OCI-LY7 (cell line): ENCODE data around the gene BCAT1. TPM values are rescaled to one million over a fixed set of nuclear protein-coding genes. Genes with fewer than 3 reads are reported as not detected.

Experiments used
- BruUV-seq: library from RNA; stranded (reverse); fragments of 400-500 nt; replicated peaks from 2 replicates; lab custom pipeline; 2021; lab: Mats Ljungman, UMichigan
- CTCF ChIA-PET: fragments of 300-600 bp; sonication (Branson Sonifier 250); formaldehyde crosslinking; loops from one replicate; lab custom pipeline; 2022; ENCODE audit warnings: antibody characterized with exemption; ENCODE audit not compliant: unreplicated experiment; lab: Charles Lee
- POLR2A ChIA-PET: fragments of 300-600 bp; sonication (Branson Sonifier 250); formaldehyde crosslinking; loops from one replicate; lab custom pipeline; 2022; ENCODE audit warnings: antibody characterized with exemption; lab: Charles Lee
- DNase-seq: peaks from one replicate; pipeline ENCODE4 v3.0.0-alpha.2; 2015; ENCODE audit warnings: low spot score
- H2AFZ ChIP-seq: fragments of 200-600 bp; sonication (generic), shearing (Covaris generic); 2 replicates; pipeline ENCODE4 v1.6.1; 2014; ENCODE audit warnings: mild to moderate bottlenecking, antibody characterized with exemption, low read length, moderate library complexity
- H3K27ac ChIP-seq: fragments of 200-600 bp; sonication (generic); 2 replicates; pipeline ENCODE4 v1.5.1; 2014; ENCODE audit warnings: mixed run types, low read depth, mild to moderate bottlenecking, moderate library complexity, low read length, inconsistent platforms; ENCODE audit not compliant: poor library complexity, severe bottlenecking
- H3K36me3 ChIP-seq: fragments of 200-600 bp; sonication (generic); 2 replicates; pipeline ENCODE4 v1.6.1; 2014; ENCODE audit warnings: mild to moderate bottlenecking, antibody characterized with exemption, low read length, moderate library complexity, mixed read lengths; ENCODE audit not compliant: insufficient read depth
- H3K4me1 ChIP-seq: fragments of 200-600 bp; sonication (generic); 2 replicates; pipeline ENCODE4 v1.5.1; 2014; ENCODE audit warnings: mild to moderate bottlenecking, low read length; ENCODE audit not compliant: insufficient read depth, poor library complexity, severe bottlenecking
- H3K4me2 ChIP-seq: fragments of 200-600 bp; sonication (generic); 2 replicates; pipeline ENCODE4 v1.6.1; 2014; ENCODE audit warnings: mild to moderate bottlenecking, low read length
- H3K4me3 ChIP-seq: fragments of 200-600 bp; sonication (generic); 2 replicates; pipeline ENCODE4 v1.5.1; 2014; ENCODE audit warnings: mild to moderate bottlenecking, low read depth, low read length; ENCODE audit not compliant: poor library complexity, severe bottlenecking
- H3K79me2 ChIP-seq: fragments of 200-600 bp; sonication (generic); 2 replicates; pipeline ENCODE4 v1.6.1; 2016; ENCODE audit warnings: low read depth, mild to moderate bottlenecking, low read length, moderate library complexity, mixed read lengths; ENCODE audit not compliant: insufficient read depth
- H3K9me2 ChIP-seq: fragments of 200-600 bp; sonication (generic); 2 replicates; pipeline ENCODE4 v1.6.1; 2016; ENCODE audit warnings: mild to moderate bottlenecking, low read length, mixed read lengths; ENCODE audit not compliant: insufficient read depth
- H3K9me3 ChIP-seq: fragments of 200-600 bp; sonication (generic); 2 replicates; pipeline ENCODE4 v1.6.1; 2014; ENCODE audit warnings: mild to moderate bottlenecking, mixed run types, low read length, mixed read lengths
- H4K20me1 ChIP-seq: fragments of 200-600 bp; sonication (generic); 2 replicates; pipeline ENCODE4 v1.6.1; 2014; ENCODE audit warnings: mild to moderate bottlenecking, antibody characterized with exemption, low read length, moderate library complexity, mixed read lengths; ENCODE audit not compliant: insufficient read depth
- EZH2phosphoT487 ChIP-seq: fragments of 200-600 bp; sonication (generic); IDR thresholded peaks from 2 replicates; pipeline ENCODE4 v1.6.1; 2018; ENCODE audit warnings: low read depth, borderline replicate concordance, mild to moderate bottlenecking, mixed run types, antibody characterized with exemption, low read length, moderate library complexity, mixed read lengths
- intact Hi-C: fragments of 100-400 bp; cut with micrococcal nuclease; formaldehyde crosslinking; loops from one replicate; pipeline ENCODE4 v1.10.0; 2022; ENCODE audit not compliant: unreplicated experiment
- total RNA-seq, 2 experiments: library from RNA; depleted of rRNA in 1 of 2; stranded (reverse); fragments of >200 nt in 1 of 2; shearing (Covaris generic) in 1 of 2; gene quantifications; 2 replicates each; pipeline ENCODE4 v1.2.3, GENCODE V29; 2014 to 2022
- TF ChIP-seq, protein P1 (sequence below): fragments of 200-600 bp; sonication (generic); conservative IDR thresholded peaks from 2 replicates; pipeline ENCODE4 v1.5.1; 2014; ENCODE audit warnings: mild to moderate bottlenecking, antibody characterized with exemption, low read length, moderate library complexity, mixed read lengths

The BCAT1 gene
- total RNA-seq, 2 experiments from 2014 or later, result 121 to 207 TPM

DNA sequence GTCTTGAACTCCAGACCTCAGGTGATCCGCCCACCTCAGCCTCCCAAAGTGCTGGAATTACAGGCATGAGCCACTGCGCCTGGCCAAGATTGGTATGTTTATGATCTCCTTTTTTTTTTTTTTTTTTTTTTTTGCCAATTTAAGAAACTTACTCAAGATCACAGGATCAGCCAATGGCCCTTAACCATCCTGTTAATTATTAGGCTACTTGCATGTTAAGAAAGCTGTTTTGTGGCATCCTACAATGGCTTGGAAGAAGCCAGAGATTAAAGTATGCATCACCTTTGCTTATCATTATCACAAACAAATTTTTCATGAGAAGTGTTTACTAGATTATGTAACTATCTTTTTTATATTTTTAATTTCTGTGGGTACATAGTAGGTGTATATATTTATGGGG lies 140.2 kb downstream of the BCAT1 start:
- POLR2A ChIA-PET, result interaction anchor here (0.7 kb wide), 2 partner anchors 111 to 1127 kb away, joined by 4 read pairs; no protein-coding TSS in a partner anchor
- H3K4me1 ChIP-seq, result peaks cover under 1% of the 10 kb centered on the region
- no peaks in the 10 kb centered on the region for H3K9me2 ChIP-seq
- no peaks in the 10 kb centered on the region for H3K79me2 ChIP-seq
- no peak overlapping the region for H3K4me3 ChIP-seq
- intact Hi-C loops, result no loop called here
- CTCF ChIA-PET, result no interaction called here
- peaks cover 7% of the 10 kb centered on the region; the same call in 1 of the 2 replicates for H3K9me3 ChIP-seq
- no peak overlapping the region for H3K27ac ChIP-seq
- H3K4me2 ChIP-seq, result no peak overlapping the region
- no TSS peak for BruUV-seq
- H4K20me1 ChIP-seq, result no peaks in the 10 kb centered on the region; the same call in 1 of the 2 replicates
- H2AFZ ChIP-seq, result no peak overlapping the region
- DNase-seq, result no peak
- peaks cover 24% of the 10 kb centered on the region for H3K36me3 ChIP-seq
- TF ChIP-seq EZH2phosphoT487, result no peak
- TF ChIP-seq, protein P1, sequence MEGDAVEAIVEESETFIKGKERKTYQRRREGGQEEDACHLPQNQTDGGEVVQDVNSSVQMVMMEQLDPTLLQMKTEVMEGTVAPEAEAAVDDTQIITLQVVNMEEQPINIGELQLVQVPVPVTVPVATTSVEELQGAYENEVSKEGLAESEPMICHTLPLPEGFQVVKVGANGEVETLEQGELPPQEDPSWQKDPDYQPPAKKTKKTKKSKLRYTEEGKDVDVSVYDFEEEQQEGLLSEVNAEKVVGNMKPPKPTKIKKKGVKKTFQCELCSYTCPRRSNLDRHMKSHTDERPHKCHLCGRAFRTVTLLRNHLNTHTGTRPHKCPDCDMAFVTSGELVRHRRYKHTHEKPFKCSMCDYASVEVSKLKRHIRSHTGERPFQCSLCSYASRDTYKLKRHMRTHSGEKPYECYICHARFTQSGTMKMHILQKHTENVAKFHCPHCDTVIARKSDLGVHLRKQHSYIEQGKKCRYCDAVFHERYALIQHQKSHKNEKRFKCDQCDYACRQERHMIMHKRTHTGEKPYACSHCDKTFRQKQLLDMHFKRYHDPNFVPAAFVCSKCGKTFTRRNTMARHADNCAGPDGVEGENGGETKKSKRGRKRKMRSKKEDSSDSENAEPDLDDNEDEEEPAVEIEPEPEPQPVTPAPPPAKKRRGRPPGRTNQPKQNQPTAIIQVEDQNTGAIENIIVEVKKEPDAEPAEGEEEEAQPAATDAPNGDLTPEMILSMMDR, result no peak

DNA sequence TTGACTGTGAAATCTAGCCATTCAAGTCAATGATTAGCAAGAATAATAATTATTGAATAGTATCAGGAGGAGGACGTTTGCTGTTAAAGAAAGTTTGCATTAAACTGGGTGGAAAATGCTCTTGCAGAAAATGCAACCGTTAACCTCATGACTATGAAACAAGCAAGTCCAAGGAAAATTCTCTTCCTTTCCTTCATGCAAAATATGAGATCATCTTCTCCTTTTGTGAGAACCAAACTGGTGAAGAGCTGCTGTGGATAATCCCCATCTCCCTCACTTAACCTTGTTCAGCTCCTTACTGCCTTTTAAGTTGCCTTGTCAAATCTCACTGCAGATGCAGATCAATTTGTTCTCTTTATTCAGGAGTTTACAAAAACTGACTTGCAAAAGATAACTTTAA lies 142.5 kb downstream of the BCAT1 start:
- no peak for TF ChIP-seq EZH2phosphoT487
- TF ChIP-seq, protein P1, result no peak
- DNase-seq, result no peak
- no peak overlapping the region for H2AFZ ChIP-seq
- intact Hi-C loops, result no loop called here
- peaks cover 16% of the 10 kb centered on the region; the same call in 1 of the 2 replicates for H3K9me3 ChIP-seq
- H3K27ac ChIP-seq, result no peak overlapping the region
- H3K4me2 ChIP-seq, result no peak overlapping the region
- no peaks in the 10 kb centered on the region for H3K79me2 ChIP-seq
- H3K36me3 ChIP-seq, result peaks cover 3% of the 10 kb centered on the region; the same call in 1 of the 2 replicates
- H3K4me3 ChIP-seq, result no peak overlapping the region
- ChIA-PET CTCF (no interaction called here), POLR2A (interaction anchor here (0.5 kb wide), 1 partner anchor 110 kb away, joined by 9 read pairs; no protein-coding TSS in a partner anchor)
- no peaks in the 10 kb centered on the region for H3K9me2 ChIP-seq
- H4K20me1 ChIP-seq, result no peaks in the 10 kb centered on the region
- no TSS peak for BruUV-seq
- H3K4me1 ChIP-seq, result no peaks in the 10 kb centered on the region
